Spleen (tissue), 11 donors: ENCODE measurements around the gene PXK. TPM values are rescaled to one million over a fixed set of nuclear protein-coding genes. Genes with fewer than 3 reads are reported as not detected.

Source experiments
- DNase-seq: peaks from one replicate; pipeline ENCODE4 v3.0.0-alpha.2; 2020
- H3K27ac ChIP-seq, 8 donors: fragments of 200-600 bp; sonication (generic) in 7 of 8; 1 replicate in 4 of 8; 2 replicates in 4 of 8; pipeline versions ENCODE4 v1.5.0 to v1.8.0; 2016 to 2021; ENCODE audit warnings: inconsistent platforms in 4 of 8, mild to moderate bottlenecking in 4 of 8, moderate library complexity in 1 of 8
- H3K27me3 ChIP-seq, 7 donors: fragments of 200-600 bp; sonication (generic) in 6 of 7; replicated peaks in 1 of 7; 1 replicate in 4 of 7; 2 replicates in 3 of 7; pipeline versions ENCODE4 v1.5.0 to v1.8.0; 2016 to 2021; ENCODE audit warnings: inconsistent platforms in 3 of 7, mild to moderate bottlenecking in 1 of 7
- H3K36me3 ChIP-seq, 6 donors: fragments of 200-600 bp; sonication (generic) in 5 of 6; 1 replicate in 4 of 6; 2 replicates in 2 of 6; pipeline versions ENCODE4 v1.5.0 to v1.8.0; 2016 to 2021; ENCODE audit warnings: inconsistent platforms in 2 of 6
- H3K4me1 ChIP-seq, 6 donors: fragments of 200-600 bp; sonication (generic) in 5 of 6; 1 replicate in 3 of 6; 2 replicates in 3 of 6; pipeline versions ENCODE4 v1.5.0 to v1.8.0; 2016 to 2021; ENCODE audit warnings: inconsistent platforms in 3 of 6
- H3K4me3 ChIP-seq, 8 donors: fragments of 200-600 bp; sonication (generic) in 7 of 8; 1 replicate in 4 of 8; 2 replicates in 4 of 8; pipeline versions ENCODE4 v1.5.0 to v1.8.0; 2016 to 2021; ENCODE audit warnings: inconsistent platforms in 4 of 8, mild to moderate bottlenecking in 4 of 8, moderate library complexity in 2 of 8
- H3K9me3 ChIP-seq, 8 donors: fragments of 200-600 bp; sonication (generic) in 7 of 8; 1 replicate in 4 of 8; 2 replicates in 4 of 8; pipeline versions ENCODE4 v1.5.0 to v1.8.0; 2016 to 2021; ENCODE audit warnings: inconsistent platforms in 4 of 8
- CTCF ChIP-seq, 11 experiments: fragments of 200-600 bp in 7 of 11; fragments of 450-650 bp in 4 of 11; sonication (generic) in 4 of 11; IDR thresholded peaks in 8 of 11; conservative IDR thresholded peaks in 3 of 11; 1 replicate in 7 of 11; 2 replicates in 4 of 11; pipeline versions ENCODE4 v1.4.0 to v1.8.0; 2016 to 2021; ENCODE audit warnings: antibody characterized with exemption in 11 of 11, inconsistent platforms in 4 of 11, mild to moderate bottlenecking in 1 of 11
- POLR2A ChIP-seq, 3 donors: fragments of 450-650 bp; IDR thresholded peaks; one replicate each; pipeline ENCODE4 v1.5.1; 2017; ENCODE audit warnings: antibody characterized with exemption in 3 of 3, mild to moderate bottlenecking in 1 of 3
- POLR2AphosphoS5 ChIP-seq, 3 donors: sonication (generic); formaldehyde crosslinking; IDR thresholded peaks; one replicate each; pipeline ENCODE4 v1.5.1; 2017; ENCODE audit warnings: antibody characterized with exemption in 3 of 3
- WGBS, 5 donors: extraction: QIAGEN DNeasy Blood & Tissue Kit in 3 of 5; methylation state at CpG; one replicate each; pipeline versions ENCODE4 v1.1.5 to v1.1.7; 2013 to 2018; 5-methylcytosine and 5-hydroxymethylcytosine counted together
- intact Hi-C: fragments of 100-400 bp; cut with DNase I; formaldehyde crosslinking; loops from one replicate; pipeline ENCODE4 v1.15.0; 2023; ENCODE audit warnings: low total_unique reads
- polyA plus RNA-seq, 3 donors: library from polyadenylated mRNA; stranded (reverse); fragments of 200-250 nt; gene quantifications; one replicate each; pipeline ENCODE4 v1.2.1, GENCODE V29; 2013
- total RNA-seq, 7 donors: library from RNA; depleted of rRNA in 3 of 7; stranded (reverse); fragments of >200 nt in 3 of 7; fragmentation: NEBNext Ultra II Directional in 4 of 7; extraction: Animal tissue kit (Norgen Biotek cat#: 25700) in 4 of 7; gene quantifications; one replicate each; pipeline versions ENCODE4 v1.1.0 to v1.2.1, GENCODE V29; 2016 to 2021
- donor health status: healthy with polysubstance abuse.
- donor health status: DM: no; HTN: no; CAD: no; lungs with moderate emphysema.
- donor health status: DM: no; HTN: no; CAD: no.
- donor health status: Bipolar disorder and iron deficiency.
- donor health status: healthy.
- donor health status: DM: no; HTN: no; CAD: no.
- donor health status: DM: yes; HTN: yes; CAD: no.

PXK gene
- total and polyA plus RNA-seq, 10 donors = 19.3 to 80.9 (median 49.7) TPM

GRCh38 chr3:58377750-58378149 is 45.1 kb downstream of the PXK start:
- peaks cover 0 to 14% (median 0%) of the 10 kb centered on the region in 6 donors for H3K4me1 ChIP-seq
- 88 to 91% (median 90%) methylated on average over 4 of the region's 4 CpGs for WGBS, 5 donors
- no peak for DNase-seq
- H3K27me3 ChIP-seq = no peaks in the 10 kb centered on the region
- H3K36me3 ChIP-seq = peaks cover 0 to 51% (median 2%) of the 10 kb centered on the region in 6 donors
- intact Hi-C loops = no loop called here
- no peak overlapping the region for H3K27ac ChIP-seq
- no peak for TF ChIP-seq POLR2AphosphoS5 (IDR thresholded peaks at IDR 0.05)
- no peak for TF ChIP-seq POLR2A (IDR thresholded peaks at IDR 0.05)
- TF ChIP-seq CTCF (IDR thresholded peaks at IDR 0.05 in 8 of 11, conservative IDR thresholded peaks at IDR 0.05 in 3 of 11) = no peak
- no peak overlapping the region for H3K4me3 ChIP-seq
- no peaks in the 10 kb centered on the region for H3K9me3 ChIP-seq

- peaks cover 0 to 51% (median 7%) of the 10 kb centered on the region in 6 donors for H3K36me3 ChIP-seq
- 87 to 93% (median 92%) methylated on average over 4 of the region's 4 CpGs for WGBS, 5 donors
- H3K27me3 ChIP-seq = no peaks in the 10 kb centered on the region
- H3K4me3 ChIP-seq = no peak overlapping the region
- H3K9me3 ChIP-seq = no peaks in the 10 kb centered on the region
- H3K4me1 ChIP-seq = peaks cover 0 to 9% (median 0%) of the 10 kb centered on the region in 6 donors
- TF ChIP-seq CTCF (IDR thresholded peaks at IDR 0.05 in 8 of 11, conservative IDR thresholded peaks at IDR 0.05 in 3 of 11) = no peak
- no peak for TF ChIP-seq POLR2AphosphoS5 (IDR thresholded peaks at IDR 0.05)
- no peak for TF ChIP-seq POLR2A (IDR thresholded peaks at IDR 0.05)
- intact Hi-C loops = no loop called here
- no peak for DNase-seq
- no peak overlapping the region for H3K27ac ChIP-seq
Measured at GRCh38 chr3:58379351-58380073, 46.8 kb downstream of the PXK start.

GRCh38 chr3:58383476-58383875 is 50.8 kb downstream of the PXK start:
- Histone ChIP-seq H3K9me3 (no peaks in the 10 kb centered on the region), H3K4me3 (no peak overlapping the region), H3K27me3 (no peaks in the 10 kb centered on the region), H3K4me1 (peaks cover 21 to 39% (median 25%) of the 10 kb centered on the region in 6 donors), H3K27ac (no peak overlapping the region), H3K36me3 (peaks cover 0 to 64% (median 7%) of the 10 kb centered on the region in 6 donors)
- no peak for DNase-seq
- intact Hi-C loops = no loop called here
- no peak for TF ChIP-seq CTCF (IDR thresholded peaks at IDR 0.05 in 8 of 11, conservative IDR thresholded peaks at IDR 0.05 in 3 of 11)
- no peak for TF ChIP-seq POLR2A (IDR thresholded peaks at IDR 0.05)
- no peak for TF ChIP-seq POLR2AphosphoS5 (IDR thresholded peaks at IDR 0.05)
- WGBS, 5 donors = 88 to 97% (median 92%) methylated on average over 2 of the region's 2 CpGs

GRCh38 chr3:58383904-58384303 is 51.2 kb downstream of the PXK start:
- H3K27me3 ChIP-seq = no peaks in the 10 kb centered on the region
- peak overlapping the region in 1 of 8 donors; percentile 32 for H3K27ac ChIP-seq
- H3K36me3 ChIP-seq = peaks cover 0 to 62% (median 7%) of the 10 kb centered on the region in 6 donors
- no peak for TF ChIP-seq POLR2AphosphoS5 (IDR thresholded peaks at IDR 0.05)
- no peak for TF ChIP-seq CTCF (IDR thresholded peaks at IDR 0.05 in 8 of 11, conservative IDR thresholded peaks at IDR 0.05 in 3 of 11)
- TF ChIP-seq POLR2A (IDR thresholded peaks at IDR 0.05) = no peak
- H3K4me3 ChIP-seq = no peak overlapping the region
- peaks cover 21 to 43% (median 29%) of the 10 kb centered on the region in 6 donors for H3K4me1 ChIP-seq
- 92 to 97% (median 96%) methylated on average over 4 of the region's 4 CpGs for WGBS, 5 donors
- intact Hi-C loops = no loop called here
- no peaks in the 10 kb centered on the region for H3K9me3 ChIP-seq
- no peak for DNase-seq
